HEK293T (cell line): ENCODE results near the gene LGALS9.
"Not testable (repeated sequence)": the region's sequence is repeated elsewhere in the genome, so short reads cannot be mapped to it uniquely, and the experiment has no call there.

Source experiments
- CTCF ChIA-PET: fragments of 350-600 bp; formaldehyde crosslinking; extraction: SDS; loops from one replicate; lab custom pipeline; 2021; ENCODE audit warnings: antibody characterized with exemption, inconsistent platforms; lab: Yijun Ruan, JAX
- POLR2A ChIA-PET: fragments of 350-600 bp; formaldehyde crosslinking; extraction: SDS; loops from one replicate; lab custom pipeline; 2020; ENCODE audit warnings: antibody characterized with exemption, inconsistent platforms; lab: Yijun Ruan, JAX
- DNase-seq: peaks from one replicate; pipeline ENCODE4 v3.0.0; 2012; ENCODE audit warnings: mixed read lengths; ENCODE audit errors: extremely low spot score
- ARNT ChIP-seq: fragments of 450-650 bp; IDR thresholded peaks from 2 replicates; pipeline ENCODE4 v1.6.1; 2017; ENCODE audit warnings: mild to moderate bottlenecking
- BHLHE40 ChIP-seq: fragments of 450-650 bp; IDR thresholded peaks from 2 replicates; pipeline ENCODE4 v1.6.1; 2016; ENCODE audit warnings: mild to moderate bottlenecking, moderate library complexity, borderline replicate concordance
- CTBP1 ChIP-seq: fragments of 450-650 bp; IDR thresholded peaks from 2 replicates; pipeline ENCODE4 v1.6.1; 2016; ENCODE audit warnings: borderline replicate concordance
- ELF4 ChIP-seq: fragments of 450-650 bp; IDR thresholded peaks from 2 replicates; pipeline ENCODE4 v1.6.1; 2017; ENCODE audit warnings: antibody characterized with exemption
- FOXA1 ChIP-seq: fragments of 450-650 bp; IDR thresholded peaks from 2 replicates; pipeline ENCODE4 v1.6.1; 2016; ENCODE audit warnings: mild to moderate bottlenecking
- FOXK2 ChIP-seq: fragments of 450-650 bp; IDR thresholded peaks from 2 replicates; pipeline ENCODE4 v1.6.1; 2016; ENCODE audit warnings: mild to moderate bottlenecking
- FOXM1 ChIP-seq: fragments of 450-650 bp; IDR thresholded peaks from 2 replicates; pipeline ENCODE4 v1.6.1; 2017; ENCODE audit warnings: mild to moderate bottlenecking, borderline replicate concordance
- HDGF ChIP-seq: fragments of 450-650 bp; IDR thresholded peaks from 2 replicates; pipeline ENCODE4 v1.6.1; 2017; ENCODE audit warnings: antibody characterized with exemption, borderline replicate concordance
- L3MBTL2 ChIP-seq: fragments of 450-650 bp; conservative IDR thresholded peaks from 2 replicates; pipeline ENCODE4 v1.6.1; 2016; ENCODE audit warnings: mild to moderate bottlenecking
- LEF1 ChIP-seq: fragments of 450-650 bp; IDR thresholded peaks from 2 replicates; pipeline ENCODE4 v1.6.1; 2017; ENCODE audit warnings: mild to moderate bottlenecking, borderline replicate concordance
- NFRKB ChIP-seq: fragments of 450-650 bp; IDR thresholded peaks from 2 replicates; pipeline ENCODE4 v1.6.1; 2016; ENCODE audit warnings: mild to moderate bottlenecking, moderate library complexity
- SP1 ChIP-seq: fragments of 450-650 bp; IDR thresholded peaks from 2 replicates; pipeline ENCODE4 v1.6.1; 2017
- SUZ12 ChIP-seq: fragments of 450-650 bp; IDR thresholded peaks from 2 replicates; pipeline ENCODE4 v1.6.1; 2016; ENCODE audit warnings: mild to moderate bottlenecking
- TARDBP ChIP-seq: fragments of 450-650 bp; IDR thresholded peaks from 2 replicates; pipeline ENCODE4 v1.6.1; 2016
- ZNF384 ChIP-seq: fragments of 450-650 bp; IDR thresholded peaks from 2 replicates; pipeline ENCODE4 v1.6.1; 2016
- TF ChIP-seq, protein P1 (sequence below): fragments of 450-650 bp; IDR thresholded peaks from 2 replicates; pipeline ENCODE4 v1.6.1; 2016

Gene LGALS9

DNA sequence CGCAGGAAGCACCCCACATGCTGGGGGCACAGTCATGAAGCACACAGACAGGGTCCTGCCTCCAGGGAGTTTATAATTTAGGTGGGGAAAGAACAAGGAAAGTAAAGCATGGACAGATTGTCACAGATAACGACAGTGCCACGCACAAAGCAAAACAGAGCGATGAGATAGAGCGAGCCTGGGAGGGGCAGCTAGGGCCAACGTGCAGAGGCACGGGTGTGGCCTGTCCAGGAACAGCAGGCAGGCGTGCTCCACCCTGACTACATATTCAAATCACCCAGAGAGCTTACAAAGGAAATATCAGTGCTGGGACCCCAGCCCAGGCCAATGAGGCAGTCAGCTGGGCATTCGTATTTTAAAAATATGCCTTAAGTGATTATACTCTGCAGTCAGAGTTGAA lies 16.8 kb downstream of the LGALS9 start:
- ChIA-PET CTCF (interaction anchor here (0.6 to 1.0 kb wide), 6 partner anchors 48 to 412 kb away, joined by 3 to 5 read pairs (median 3); no protein-coding TSS in a partner anchor), POLR2A (interaction anchor here (0.6 kb wide), 1 partner anchor 411 kb away, joined by 3 read pairs; no protein-coding TSS in a partner anchor)
- no peak for TF ChIP-seq L3MBTL2
- TF ChIP-seq BHLHE40 = no peak
- no peak for TF ChIP-seq FOXK2
- no peak for TF ChIP-seq ELF4
- no peak for TF ChIP-seq SP1
- TF ChIP-seq FOXM1 = no peak
- TF ChIP-seq, protein P1, sequence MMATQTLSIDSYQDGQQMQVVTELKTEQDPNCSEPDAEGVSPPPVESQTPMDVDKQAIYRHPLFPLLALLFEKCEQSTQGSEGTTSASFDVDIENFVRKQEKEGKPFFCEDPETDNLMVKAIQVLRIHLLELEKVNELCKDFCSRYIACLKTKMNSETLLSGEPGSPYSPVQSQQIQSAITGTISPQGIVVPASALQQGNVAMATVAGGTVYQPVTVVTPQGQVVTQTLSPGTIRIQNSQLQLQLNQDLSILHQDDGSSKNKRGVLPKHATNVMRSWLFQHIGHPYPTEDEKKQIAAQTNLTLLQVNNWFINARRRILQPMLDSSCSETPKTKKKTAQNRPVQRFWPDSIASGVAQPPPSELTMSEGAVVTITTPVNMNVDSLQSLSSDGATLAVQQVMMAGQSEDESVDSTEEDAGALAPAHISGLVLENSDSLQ = no peak
- TF ChIP-seq SUZ12 = no peak
- no peak for TF ChIP-seq TARDBP

DNA sequence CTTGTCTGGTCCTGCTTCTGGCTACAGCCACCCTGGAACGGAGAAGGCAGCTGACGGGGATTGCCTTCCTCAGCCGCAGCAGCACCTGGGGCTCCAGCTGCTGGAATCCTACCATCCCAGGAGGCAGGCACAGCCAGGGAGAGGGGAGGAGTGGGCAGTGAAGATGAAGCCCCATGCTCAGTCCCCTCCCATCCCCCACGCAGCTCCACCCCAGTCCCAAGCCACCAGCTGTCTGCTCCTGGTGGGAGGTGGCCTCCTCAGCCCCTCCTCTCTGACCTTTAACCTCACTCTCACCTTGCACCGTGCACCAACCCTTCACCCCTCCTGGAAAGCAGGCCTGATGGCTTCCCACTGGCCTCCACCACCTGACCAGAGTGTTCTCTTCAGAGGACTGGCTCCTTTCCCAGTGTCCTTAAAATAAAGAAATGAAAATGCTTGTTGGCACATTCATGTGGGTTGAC lies 18.2 kb downstream of the LGALS9 start:
- DNase-seq, CTCF ChIA-PET, POLR2A ChIA-PET: not testable (repeated sequence)

More for the DNA sequence above, 16.8 kb downstream of the LGALS9 start:
- no peak for DNase-seq

DNA sequence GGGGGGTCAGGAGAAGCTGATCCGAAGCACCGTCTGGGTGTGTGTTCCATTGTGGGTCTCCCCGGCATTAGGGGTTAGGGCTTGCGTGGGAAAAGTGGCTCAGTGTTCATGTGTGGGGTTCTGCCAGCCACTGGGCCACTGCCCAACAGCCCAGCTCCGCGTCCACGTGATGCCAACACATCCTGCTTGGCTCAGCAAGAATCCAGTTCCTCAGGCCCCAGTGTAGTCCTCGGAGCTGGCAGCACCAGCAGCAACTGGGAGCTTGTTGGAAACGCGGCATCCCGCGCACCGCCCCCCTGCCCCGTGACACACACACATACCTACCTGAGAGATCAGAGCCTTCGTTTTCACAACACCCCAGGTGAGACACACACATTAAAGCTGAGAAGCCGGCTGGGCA lies 18.9 kb downstream of the LGALS9 start:
- DNase-seq = no peak
- TF ChIP-seq TARDBP (no peak), HDGF (no peak), L3MBTL2 (no peak), NFRKB (no peak), BHLHE40 (no peak), FOXA1 (no peak), SUZ12 (no peak), FOXM1 (no peak), ARNT (no peak), CTBP1 (no peak)
- ChIA-PET CTCF (interaction anchor here (0.7 to 1.9 kb wide), 3 partner anchors 40 to 106 kb away, joined by 4 read pairs; no protein-coding TSS in a partner anchor), POLR2A (no interaction called here)

DNA sequence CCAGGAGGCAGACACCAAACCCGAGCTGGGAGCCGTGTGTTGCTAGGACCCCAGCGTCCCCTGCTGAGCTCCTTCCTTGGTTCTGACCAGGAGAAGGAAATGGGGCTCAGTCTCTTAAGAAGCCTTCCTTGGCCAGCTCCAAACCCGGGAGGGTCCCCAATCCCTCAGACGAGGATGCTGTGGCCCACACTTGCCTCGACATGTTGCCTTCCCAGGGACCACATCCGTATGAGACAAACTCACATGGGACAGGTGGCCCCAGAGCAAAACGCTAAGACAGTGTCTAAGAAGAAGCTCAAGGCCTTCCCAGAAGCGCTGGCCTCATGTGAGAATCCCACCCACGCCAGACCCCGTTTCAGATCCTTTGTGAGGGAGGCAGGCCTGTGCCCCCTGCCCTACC lies 19.8 kb downstream of the LGALS9 start:
- ChIA-PET CTCF (interaction anchor here (0.5 to 1.9 kb wide), 11 partner anchors 9 to 902 kb away, joined by 3 to 5 read pairs (median 4); no protein-coding TSS in a partner anchor), POLR2A (no interaction called here)
- TF ChIP-seq SP1 = no peak
- no peak for TF ChIP-seq SUZ12
- no peak for TF ChIP-seq CTBP1
- TF ChIP-seq BHLHE40 = no peak
- no peak for TF ChIP-seq NFRKB
- no peak for TF ChIP-seq LEF1
- TF ChIP-seq, protein P1 = no peak
- no peak for TF ChIP-seq FOXA1
- no peak for TF ChIP-seq FOXM1
- no peak for TF ChIP-seq TARDBP
- DNase-seq = no peak

DNA sequence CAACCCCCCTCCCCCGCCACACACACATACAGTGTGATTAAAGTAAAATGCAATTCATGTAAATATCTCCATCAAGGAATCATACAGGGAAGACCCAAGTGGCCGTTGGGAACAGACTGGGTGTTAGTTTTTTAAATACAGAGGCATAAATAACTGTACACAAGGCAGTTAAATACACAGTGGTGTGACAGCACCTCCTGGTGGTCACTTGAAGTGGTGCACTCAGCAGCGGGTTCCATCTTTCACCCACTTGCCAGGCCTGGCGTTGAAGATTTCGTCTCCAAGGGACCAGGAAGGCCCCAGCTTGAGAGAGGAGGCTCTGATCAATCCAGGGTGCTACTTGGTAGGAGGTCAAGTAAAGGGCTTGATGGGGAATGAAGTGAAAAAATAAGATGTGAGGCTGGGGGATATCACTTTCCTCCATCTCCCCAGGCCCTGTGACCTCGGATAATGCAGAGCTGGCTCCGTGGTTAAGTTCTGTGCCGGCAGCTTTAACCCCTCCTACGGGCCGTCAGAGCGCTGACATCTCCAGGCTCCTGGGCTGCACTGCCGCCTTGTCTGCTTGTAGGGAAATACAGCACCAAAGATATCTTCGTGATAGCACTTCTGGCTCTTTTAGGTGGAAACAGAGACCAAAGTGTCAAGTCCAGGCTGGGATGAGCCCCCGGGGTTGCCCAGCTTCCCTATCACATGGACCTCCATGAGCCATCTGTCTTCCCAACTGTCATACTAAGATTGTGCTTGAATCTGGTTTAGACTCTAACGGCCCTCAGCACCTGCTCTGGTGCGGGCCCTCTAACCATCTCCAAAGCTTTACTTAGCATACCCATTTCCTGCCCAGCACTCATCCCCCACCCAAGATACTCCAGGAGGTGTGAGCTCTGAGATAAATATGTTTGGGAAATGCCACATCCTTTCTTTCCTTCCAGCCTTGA lies 20.7 kb downstream of the LGALS9 start:
- ChIA-PET POLR2A (no interaction called here), CTCF (interaction anchor here (0.7 to 4.8 kb wide), 12 partner anchors 8 to 414 kb away, joined by 3 to 27 read pairs (median 3); no protein-coding TSS in a partner anchor)
- DNase-seq = no peak
- no peak for TF ChIP-seq L3MBTL2
- no peak for TF ChIP-seq BHLHE40
- no peak for TF ChIP-seq TARDBP
- no peak for TF ChIP-seq NFRKB
- TF ChIP-seq FOXA1 = no peak
- no peak for TF ChIP-seq SP1
- TF ChIP-seq LEF1 = no peak
- TF ChIP-seq ARNT = no peak
- TF ChIP-seq SUZ12 = no peak
- no peak for TF ChIP-seq ZNF384
- TF ChIP-seq FOXK2 = no peak
- TF ChIP-seq CTBP1 = no peak
- TF ChIP-seq, protein P1 = no peak
- TF ChIP-seq ELF4 = no peak
- no peak for TF ChIP-seq HDGF

DNA sequence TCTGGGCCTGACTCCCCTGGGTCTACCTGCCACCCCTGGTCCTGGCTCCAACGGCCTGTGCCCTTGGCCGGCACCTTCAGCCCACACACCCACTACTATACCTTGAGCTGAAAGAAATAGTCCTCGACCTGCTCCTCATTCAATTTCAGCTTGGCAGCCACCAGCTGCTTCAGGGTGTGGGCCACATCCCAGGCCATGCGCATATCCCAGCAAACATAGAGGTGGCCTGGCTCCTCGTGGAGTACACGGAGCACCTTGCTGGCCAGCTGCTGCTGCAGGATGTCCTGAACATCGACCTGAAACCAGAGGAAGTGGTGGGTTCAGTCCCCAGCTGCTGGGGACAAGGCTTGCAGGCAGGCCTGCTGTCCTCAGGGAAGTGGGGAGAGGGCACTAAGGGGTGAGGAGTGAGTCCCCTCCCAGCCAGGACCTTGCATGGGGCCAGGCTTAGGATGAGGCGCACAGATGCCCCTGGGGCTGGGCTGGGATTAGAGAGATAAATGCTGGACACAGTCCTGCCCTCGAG lies 22.5 kb downstream of the LGALS9 start:
- POLR2A ChIA-PET, DNase-seq: not testable (repeated sequence)
- CTCF ChIA-PET = interaction anchor here (0.6 to 4.8 kb wide), 6 partner anchors 101 to 426 kb away, joined by 3 to 27 read pairs (median 3); no protein-coding TSS in a partner anchor
